Measurements from ENCODE around the gene KRT10.
"Not testable (repeated sequence)": the region's sequence is repeated elsewhere in the genome, so short reads cannot be mapped to it uniquely, and the experiment has no call there.

KRT10 gene

GRCh38 chr17:40822132-40822812 lies at the start of gene KRT10:
Gene KRT10 (minus strand): TSS chr17:40822614. CDS start chr17:40822585, 29 bp downstream.
- Mint-ChIP-seq H3K36me3 (ENCODE audit: low read depth) (peaks cover 10% of the 10 kb centered on the region), H3K27me3 (peaks cover 43% of the 10 kb centered on the region), H3K4me3 (no peak within 1 kb of the TSS), H3K4me1 (ENCODE audit: low read depth) (no peaks in the 10 kb centered on the region), H3K27ac (no peak within 1 kb of the TSS), H3K9me3 (peaks cover 6% of the 10 kb centered on the region)
- intact Hi-C loops (cut with micrococcal nuclease) = no loop called here

GRCh38 chr17:40871316-40871715 lies 48.9 kb upstream of the KRT10 start:
- intact Hi-C loops (cut with micrococcal nuclease) = no loop called here
- Mint-ChIP-seq H3K4me1 (ENCODE audit: low read depth) (no peaks in the 10 kb centered on the region), H3K27me3 (peaks cover 17% of the 10 kb centered on the region), H3K36me3 (ENCODE audit: low read depth) (no peaks in the 10 kb centered on the region), H3K4me3 (no peak overlapping the region), H3K27ac (no peak overlapping the region), H3K9me3 (no peaks in the 10 kb centered on the region)

DNA sequence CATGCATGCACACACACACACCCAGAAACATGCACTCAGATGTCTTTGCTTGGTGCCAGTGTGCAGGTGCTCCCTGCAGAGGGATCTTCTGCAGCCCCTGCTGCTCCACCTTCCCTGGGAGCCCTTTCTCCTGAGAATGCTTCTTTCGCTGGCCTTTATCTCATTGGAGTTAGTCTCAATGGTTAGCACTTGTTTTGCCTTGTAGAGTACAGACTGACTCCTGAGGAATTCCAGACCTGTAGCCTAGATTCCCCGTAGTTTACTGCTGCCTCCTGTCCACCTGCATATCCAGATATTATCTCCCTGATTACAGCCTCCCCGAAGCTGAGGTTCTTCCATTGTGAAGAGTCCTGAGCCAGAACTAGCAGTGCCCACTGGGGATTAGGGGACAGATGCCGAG lies 47.7 kb upstream of the KRT10 start:
- H3K27me3 Mint-ChIP-seq = peaks cover 15% of the 10 kb centered on the region

GRCh38 chr17:40866838-40867237 lies 44.4 kb upstream of the KRT10 start, which contains the start of gene KRT12:
Gene KRT12 (minus strand): TSS chr17:40867223. CDS start chr17:40867186, 37 bp downstream.
- Mint-ChIP-seq H3K27ac (no peak within 1 kb of the TSS), H3K4me1 (ENCODE audit: low read depth) (no peaks in the 10 kb centered on the region), H3K9me3 (no peaks in the 10 kb centered on the region), H3K27me3 (peaks cover 17% of the 10 kb centered on the region), H3K36me3 (ENCODE audit: low read depth) (no peaks in the 10 kb centered on the region), H3K4me3 (no peak within 1 kb of the TSS)
- intact Hi-C loops (cut with micrococcal nuclease) = no loop called here

More for the DNA sequence above, 47.7 kb upstream of the KRT10 start:
- Mint-ChIP-seq H3K27ac (no peak overlapping the region), H3K4me1 (ENCODE audit: low read depth) (no peaks in the 10 kb centered on the region), H3K9me3 (no peaks in the 10 kb centered on the region), H3K36me3 (ENCODE audit: low read depth) (no peaks in the 10 kb centered on the region), H3K4me3 (no peak overlapping the region)
- intact Hi-C loops (cut with micrococcal nuclease) = no loop called here

GRCh38 chr17:40864661-40865390 lies 42.4 kb upstream of the KRT10 start:
- Mint-ChIP-seq H3K27me3 (peaks cover 23% of the 10 kb centered on the region), H3K9me3 (no peaks in the 10 kb centered on the region), H3K4me3 (no peak overlapping the region), H3K27ac (no peak overlapping the region), H3K36me3 (ENCODE audit: low read depth) (no peaks in the 10 kb centered on the region), H3K4me1 (ENCODE audit: low read depth) (no peaks in the 10 kb centered on the region)
- intact Hi-C loops (cut with micrococcal nuclease) = no loop called here

- Mint-ChIP-seq H3K27me3 (peaks cover 25% of the 10 kb centered on the region), H3K4me1 (ENCODE audit: low read depth) (no peaks in the 10 kb centered on the region), H3K36me3 (ENCODE audit: low read depth) (no peaks in the 10 kb centered on the region), H3K27ac (no peak overlapping the region), H3K4me3 (no peak overlapping the region), H3K9me3 (no peaks in the 10 kb centered on the region)
- intact Hi-C loops (cut with micrococcal nuclease) = no loop called here
Observed at GRCh38 chr17:40862985-40863733, 40.7 kb upstream of the KRT10 start.

DNA sequence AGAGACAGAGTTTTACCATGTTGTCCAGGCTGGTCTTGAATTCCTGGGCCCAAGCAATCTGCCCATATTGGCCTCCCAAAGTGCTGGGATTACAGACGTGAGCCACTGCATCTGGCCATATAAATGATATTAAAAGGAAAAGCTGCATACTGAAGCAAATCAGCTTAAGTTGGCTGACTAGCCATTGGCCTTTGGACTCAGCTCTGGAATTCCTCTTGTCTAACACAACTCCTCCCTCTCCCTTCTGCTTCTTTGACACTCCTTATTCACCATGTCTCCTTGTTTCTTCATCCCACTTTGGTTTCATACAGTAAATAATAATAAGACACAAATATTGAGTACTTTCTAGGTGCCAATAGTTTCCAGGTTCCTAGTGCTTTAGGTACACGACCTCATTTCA lies 37.1 kb upstream of the KRT10 start:
- H3K4me1 Mint-ChIP-seq (ENCODE audit: low read depth) = no peaks in the 10 kb centered on the region
- H3K36me3 Mint-ChIP-seq (ENCODE audit: low read depth) = no peaks in the 10 kb centered on the region
- no peak overlapping the region for H3K27ac Mint-ChIP-seq
- no peaks in the 10 kb centered on the region for H3K9me3 Mint-ChIP-seq
- H3K4me3 Mint-ChIP-seq = no peak overlapping the region
- peaks cover 21% of the 10 kb centered on the region for H3K27me3 Mint-ChIP-seq
- intact Hi-C loops (cut with micrococcal nuclease) = loop anchor here (5.0 kb wide), 1 partner anchor 688 kb away; no protein-coding TSS in a partner anchor

DNA sequence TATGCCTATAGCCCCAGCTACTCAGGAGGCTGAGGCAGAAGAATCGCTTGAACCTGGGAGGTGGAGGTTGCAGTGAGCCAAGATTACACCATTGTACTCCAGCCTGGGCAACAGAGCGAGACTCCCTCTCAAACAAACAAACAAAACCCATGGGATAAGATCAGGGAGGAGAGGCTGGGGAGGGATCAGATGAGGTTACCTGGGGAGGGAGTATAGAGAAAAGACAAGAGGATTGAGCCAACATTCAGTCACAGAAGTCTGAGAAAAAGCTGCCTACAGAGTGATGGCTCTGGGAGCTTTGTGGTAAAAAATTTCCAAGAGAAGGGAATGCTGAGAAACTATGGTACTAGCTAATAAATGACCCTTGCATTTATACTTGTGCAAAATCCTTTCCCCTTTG lies 36.3 kb upstream of the KRT10 start:
- H3K27ac Mint-ChIP-seq; H3K4me3 Mint-ChIP-seq; H3K4me1 Mint-ChIP-seq (ENCODE audit: low read depth); H3K9me3 Mint-ChIP-seq; H3K36me3 Mint-ChIP-seq (ENCODE audit: low read depth): not testable (repeated sequence)
- intact Hi-C loops (cut with micrococcal nuclease) = loop anchor here (5.0 kb wide), 1 partner anchor 689 kb away; no protein-coding TSS in a partner anchor
- peaks cover 19% of the 10 kb centered on the region for H3K27me3 Mint-ChIP-seq

- Mint-ChIP-seq H3K27me3 (peaks cover 16% of the 10 kb centered on the region), H3K4me1 (ENCODE audit: low read depth) (no peaks in the 10 kb centered on the region), H3K27ac (no peak overlapping the region), H3K4me3 (no peak overlapping the region), H3K36me3 (ENCODE audit: low read depth) (no peaks in the 10 kb centered on the region), H3K9me3 (no peaks in the 10 kb centered on the region)
- intact Hi-C loops (cut with micrococcal nuclease) = loop anchor here (5.0 kb wide), 1 partner anchor 690 kb away; no protein-coding TSS in a partner anchor
Observed at GRCh38 chr17:40857535-40857934, 35.1 kb upstream of the KRT10 start.

DNA sequence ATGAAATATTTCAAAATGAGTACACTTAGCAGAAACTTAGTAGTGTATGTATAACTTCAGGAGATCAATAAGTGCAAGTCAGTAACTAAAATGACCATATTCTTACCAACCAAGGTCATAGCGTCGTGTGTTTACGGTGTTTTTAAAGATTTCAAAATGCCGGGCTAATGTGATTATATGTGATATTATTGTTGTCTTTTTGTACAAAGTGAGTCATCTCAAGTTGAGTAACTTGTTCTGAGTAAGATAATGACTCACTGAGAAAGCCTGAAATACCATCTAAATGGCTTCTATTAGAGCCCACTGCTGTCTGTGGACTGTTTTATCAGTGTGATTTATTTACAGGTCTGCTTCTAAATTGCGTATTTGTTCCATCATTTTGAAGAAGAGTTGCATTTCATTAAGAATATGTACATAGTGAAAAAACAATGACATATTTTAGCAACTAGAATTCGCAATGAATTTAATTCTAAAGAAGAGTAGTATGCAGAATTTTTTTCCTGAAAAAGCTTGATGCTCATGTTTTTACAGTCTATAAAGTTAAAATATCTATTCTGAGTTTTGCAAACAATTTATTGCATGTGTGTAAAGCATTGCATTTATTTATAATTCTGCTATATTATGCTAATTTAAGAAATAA lies 31.9 kb upstream of the KRT10 start:
- intact Hi-C loops (cut with micrococcal nuclease) = no loop called here
- H3K27me3 Mint-ChIP-seq = peaks cover 12% of the 10 kb centered on the region
- no peaks in the 10 kb centered on the region for H3K36me3 Mint-ChIP-seq (ENCODE audit: low read depth)
- H3K4me3 Mint-ChIP-seq = no peak overlapping the region
- no peaks in the 10 kb centered on the region for H3K4me1 Mint-ChIP-seq (ENCODE audit: low read depth)
- H3K27ac Mint-ChIP-seq = no peak overlapping the region
- no peaks in the 10 kb centered on the region for H3K9me3 Mint-ChIP-seq

DNA sequence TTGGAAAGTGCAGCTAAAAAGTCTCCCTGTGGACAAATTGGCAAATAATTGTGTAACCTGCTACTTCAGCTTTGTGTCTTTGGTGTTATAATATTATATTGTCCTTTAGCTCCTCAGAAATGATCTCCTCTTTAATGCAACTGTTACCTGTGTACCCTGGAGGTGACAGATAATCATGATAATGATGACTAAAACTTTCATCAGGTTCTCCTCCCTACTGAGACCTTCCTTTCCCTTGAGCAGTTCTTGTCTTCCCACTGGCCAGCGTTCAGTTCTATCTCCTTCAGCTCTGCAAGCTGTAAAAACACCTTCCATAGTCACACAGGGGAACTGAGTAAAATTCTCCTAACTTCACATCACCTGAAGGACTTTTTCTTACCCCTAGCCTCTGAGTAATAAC lies 29.9 kb upstream of the KRT10 start:
- peaks cover 19% of the 10 kb centered on the region for H3K27me3 Mint-ChIP-seq
- H3K36me3 Mint-ChIP-seq (ENCODE audit: low read depth) = no peaks in the 10 kb centered on the region
- H3K4me1 Mint-ChIP-seq (ENCODE audit: low read depth) = no peaks in the 10 kb centered on the region
- intact Hi-C loops (cut with micrococcal nuclease) = no loop called here
- H3K4me3 Mint-ChIP-seq = no peak overlapping the region
- H3K27ac Mint-ChIP-seq = no peak overlapping the region
- no peaks in the 10 kb centered on the region for H3K9me3 Mint-ChIP-seq

DNA sequence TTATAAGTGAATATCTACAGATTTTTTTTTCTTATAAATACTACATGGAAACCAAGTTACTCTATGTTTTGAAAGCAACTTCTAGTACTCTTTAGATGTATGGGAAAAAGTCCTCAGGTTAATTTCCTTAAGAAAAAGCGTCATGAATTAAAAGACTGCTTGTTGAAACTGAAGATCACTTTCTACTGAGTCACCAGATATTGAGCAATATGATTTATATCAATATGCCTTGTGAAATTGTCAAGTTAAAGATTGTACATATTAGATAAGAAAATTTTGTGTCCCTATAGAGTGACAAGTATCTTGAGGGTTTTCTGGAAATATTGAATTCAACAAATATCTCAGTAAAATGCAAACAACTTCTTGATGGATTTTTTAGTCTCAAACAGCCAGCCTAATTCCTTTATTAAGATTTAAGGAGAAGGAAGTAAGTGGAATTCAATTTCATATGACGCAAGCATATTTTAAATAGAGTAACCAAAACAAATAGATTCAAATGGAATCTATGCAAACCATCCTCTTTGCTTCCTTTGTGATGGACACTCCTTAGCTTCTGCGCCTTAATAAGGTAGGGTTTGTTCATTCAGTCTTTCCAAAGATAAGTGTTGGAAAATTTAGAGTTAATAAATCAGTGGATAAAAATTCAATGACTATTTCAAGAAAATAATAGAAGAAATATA lies 28.0 kb upstream of the KRT10 start:
- Mint-ChIP-seq H3K27ac (no peak overlapping the region), H3K4me3 (no peak overlapping the region), H3K4me1 (ENCODE audit: low read depth) (no peaks in the 10 kb centered on the region), H3K27me3 (peaks cover 31% of the 10 kb centered on the region), H3K9me3 (no peaks in the 10 kb centered on the region), H3K36me3 (ENCODE audit: low read depth) (no peaks in the 10 kb centered on the region)
- intact Hi-C loops (cut with micrococcal nuclease) = no loop called here

GRCh38 chr17:40849723-40850122 lies 27.3 kb upstream of the KRT10 start:
- Mint-ChIP-seq H3K36me3 (ENCODE audit: low read depth) (no peaks in the 10 kb centered on the region), H3K9me3 (no peaks in the 10 kb centered on the region), H3K4me3 (no peak overlapping the region), H3K27me3 (peaks cover 34% of the 10 kb centered on the region), H3K27ac (no peak overlapping the region), H3K4me1 (ENCODE audit: low read depth) (no peaks in the 10 kb centered on the region)
- intact Hi-C loops (cut with micrococcal nuclease) = no loop called here

All from dendritic cell treated with granulocyte-macrophage colony-stimulating factor and Interleukin-4, amounts not matched to agents 40 ng/mL and 50 ng/mL, for 4 days (primary cell).